Naive thymus-derived CD4-positive, alpha-beta T cell (primary cell): ENCODE measurements around the gene FGF23. TPM values are rescaled to one million over a fixed set of nuclear protein-coding genes. Genes with fewer than 3 reads are reported as not detected.

Source experiments
- ATAC-seq: fragments of 150-1000 bp; cut with Tn5 transposase; 2 replicates; pipeline ENCODE4 v1.10.0; 2021; ENCODE audit warnings: mild to moderate bottlenecking, moderate library complexity
- CTCF ChIA-PET: fragments of 350-600 bp; sonication (Branson Sonifier 250); formaldehyde crosslinking; loops from one replicate; lab custom pipeline; 2021; ENCODE audit warnings: antibody characterized with exemption; lab: Charles Lee
- POLR2A ChIA-PET: fragments of 350-600 bp; sonication (Branson Sonifier 250); formaldehyde crosslinking; loops from one replicate; lab custom pipeline; 2021; ENCODE audit warnings: antibody characterized with exemption, inconsistent platforms; lab: Charles Lee
- DNase-seq, 9 donors: peaks; one replicate each; pipeline versions ENCODE4 v3.0.0 to v3.0.0-alpha.2; 2020 to 2022; ENCODE audit warnings: mixed read lengths in 1 of 9
- H3K27ac ChIP-seq: one replicate; pipeline ENCODE4 v1.7.0; 2013; ENCODE audit warnings: mild to moderate bottlenecking, low read depth, low read length, moderate library complexity
- H3K27me3 ChIP-seq, 2 donors: one replicate each; pipeline ENCODE4 v1.7.0; 2013; ENCODE audit warnings: low read length in 2 of 2, mild to moderate bottlenecking in 2 of 2, moderate library complexity in 2 of 2; ENCODE audit not compliant: control insufficient read depth in 2 of 2, insufficient read depth in 2 of 2
- H3K36me3 ChIP-seq, 3 experiments: 1 replicate in 2 of 3; 2 replicates in 1 of 3; pipeline ENCODE4 v1.7.0; 2013; ENCODE audit warnings: low read length in 3 of 3, mild to moderate bottlenecking in 3 of 3, moderate library complexity in 1 of 3; ENCODE audit not compliant: insufficient read depth in 3 of 3, control insufficient read depth in 2 of 3
- H3K4me1 ChIP-seq, 2 donors: one replicate each; pipeline ENCODE4 v1.7.0; 2013; ENCODE audit warnings: low read length in 2 of 2, mild to moderate bottlenecking in 2 of 2, moderate library complexity in 1 of 2; ENCODE audit not compliant: control insufficient read depth in 2 of 2, insufficient read depth in 2 of 2
- H3K4me3 ChIP-seq: 2 replicates; pipeline ENCODE4 v1.7.0; 2013; ENCODE audit warnings: mild to moderate bottlenecking, low read length
- H3K9me3 ChIP-seq, 3 experiments: 1 replicate in 2 of 3; 2 replicates in 1 of 3; pipeline ENCODE4 v1.7.0; 2013; ENCODE audit warnings: low read length in 3 of 3; ENCODE audit not compliant: control insufficient read depth in 2 of 3
- H3K27ac Mint-ChIP-seq, 9 donors: one replicate each; pipeline ENCODE4 v1.8.0; 2020 to 2022; ENCODE audit warnings: mixed read lengths in 9 of 9, mild to moderate bottlenecking in 8 of 9, moderate library complexity in 5 of 9, inconsistent platforms in 2 of 9
- H3K27me3 Mint-ChIP-seq, 5 donors: one replicate each; pipeline ENCODE4 v1.8.0; 2021 to 2022; ENCODE audit warnings: mixed read lengths in 5 of 5, mild to moderate bottlenecking in 1 of 5
- H3K36me3 Mint-ChIP-seq, 5 donors: one replicate each; pipeline ENCODE4 v1.8.0; 2020 to 2022; ENCODE audit warnings: mixed read lengths in 5 of 5, mild to moderate bottlenecking in 3 of 5, inconsistent platforms in 1 of 5
- H3K4me1 Mint-ChIP-seq, 7 donors: one replicate each; pipeline ENCODE4 v1.8.0; 2020 to 2022; ENCODE audit warnings: mixed read lengths in 7 of 7, mild to moderate bottlenecking in 3 of 7, inconsistent platforms in 1 of 7
- H3K4me3 Mint-ChIP-seq, 10 donors: one replicate each; pipeline ENCODE4 v1.8.0; 2020 to 2022; ENCODE audit warnings: mild to moderate bottlenecking in 10 of 10, mixed read lengths in 10 of 10, moderate library complexity in 6 of 10, inconsistent platforms in 2 of 10
- H3K9me3 Mint-ChIP-seq, 11 donors: one replicate each; pipeline ENCODE4 v1.8.0; 2020 to 2022; ENCODE audit warnings: mixed read lengths in 11 of 11, mild to moderate bottlenecking in 4 of 11, inconsistent platforms in 1 of 11, moderate library complexity in 1 of 11
- intact Hi-C, 2 donors: fragments of 100-400 bp; cut with micrococcal nuclease; formaldehyde crosslinking; loops; one replicate each; pipeline ENCODE4 v1.15.1; 2023
- polyA plus RNA-seq, 2 donors: library from polyadenylated mRNA; unstranded; fragments of 300-500 nt; fragmentation: Illumina TruSeq; gene quantifications; one replicate each; pipeline ENCODE4 v1.2.3, GENCODE V29; 2021
- total RNA-seq, 6 experiments: library from RNA in 5 of 6; stranded (reverse) in 5 of 6; gene quantifications; 1 replicate in 5 of 6; 2 replicates in 1 of 6; pipeline ENCODE4 v1.2.3 and lab custom pipeline; 2021 to 2026

The FGF23 gene
- total and polyA plus RNA-seq, 7 experiments from 2014 or later = not detected

DNA sequence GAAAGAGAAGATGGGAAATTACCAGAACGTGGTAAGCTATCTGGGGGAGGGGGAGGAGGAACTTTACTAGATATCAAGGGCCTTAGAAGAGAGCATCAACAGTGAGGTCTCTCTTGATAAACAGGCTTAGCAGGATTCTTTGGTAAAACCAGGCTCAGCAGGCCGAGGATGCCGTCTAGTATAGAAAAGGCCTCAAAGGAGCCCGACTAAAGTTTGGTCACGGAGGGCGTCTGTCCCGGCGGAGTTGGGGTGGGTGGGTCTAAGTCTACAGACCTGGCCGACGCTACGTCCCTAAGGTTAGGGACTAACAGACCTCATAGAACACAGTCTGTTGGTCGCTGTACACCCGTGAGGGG is 59.0 kb downstream of the FGF23 start:
- Histone ChIP-seq H3K4me3 (peak overlapping the region; percentile 85), H3K9me3 (no peaks in the 10 kb centered on the region), H3K36me3 (peaks cover 0 to 3% (median 0%) of the 10 kb centered on the region in 3 experiments), H3K27me3 (no peaks in the 10 kb centered on the region), H3K27ac (peak overlapping the region; percentile 84), H3K4me1 (peaks cover 14 to 15% of the 10 kb centered on the region in 2 donors)
- POLR2A ChIA-PET = interaction anchor here (1.3 to 1.5 kb wide), 4 partner anchors 9 to 369 kb away, joined by 3 to 4 read pairs (median 3); no protein-coding TSS in a partner anchor
- intact Hi-C loops = loop anchor here (1.0 to 10.0 kb wide), 6 partner anchors 16 to 1506 kb away; partner anchors contain the start of genes CRACR2A (in 1 of the 2), ITFG2 (in 1 of the 2), PARP11 (in 1 of the 2) and RAD51AP1 (in 1 of the 2)
- H3K27me3 Mint-ChIP-seq = no peaks in the 10 kb centered on the region
- peak overlapping the region; percentile 83 to 97 (median 95) for H3K4me3 Mint-ChIP-seq
- peaks cover 0 to 7% (median 0%) of the 10 kb centered on the region in 5 donors for H3K36me3 Mint-ChIP-seq
- peaks cover 21 to 47% (median 43%) of the 10 kb centered on the region in 7 donors for H3K4me1 Mint-ChIP-seq
- DNase-seq = no peak
- peak overlapping the region; percentile 74 to 96 (median 92) for H3K27ac Mint-ChIP-seq
- peak; percentile 30 for ATAC-seq
- CTCF ChIA-PET = interaction anchor here (0.7 to 1.0 kb wide), 2 partner anchors 11 to 29 kb away, joined by 3 read pairs; no protein-coding TSS in a partner anchor
- H3K9me3 Mint-ChIP-seq = no peaks in the 10 kb centered on the region

Other genes starting within 250 kb of the FGF23 start
- 100 to 1,000 TPM in 3 of 5 experiments, 10 to 100 TPM in 2; 95.7 to 659 (median 125) TPM for gene CCND2, start 106.0 kb downstream of the FGF23 start, total RNA-seq
- gene CCND2, start 106.0 kb downstream of the FGF23 start, polyA plus RNA-seq = 10 to 100 TPM; 57.3 to 65.1 TPM
- gene TIGAR, start 58.5 kb downstream of the FGF23 start, total RNA-seq = 10 to 100 TPM in 3 of 5 experiments, 1 to 10 TPM in 2; 7.1 to 15.8 (median 11.1) TPM
- 1 to 10 TPM; 4.4 to 6.6 TPM for gene TIGAR, start 58.5 kb downstream of the FGF23 start, polyA plus RNA-seq
- not detected for gene FGF6, start 66.1 kb upstream of the FGF23 start, total RNA-seq
- not detected for gene FGF6, start 66.1 kb upstream of the FGF23 start, polyA plus RNA-seq
- 10 to 100 TPM in 1 of 5 experiments, 1 to 10 TPM in 3, under 1 TPM in 1; 0.13 to 37.6 (median 1.7) TPM for gene RAD51AP1, start 159.2 kb upstream of the FGF23 start, total RNA-seq
- 1 to 10 TPM in 1 of 2 donors, under 1 TPM in 1; 0.73 to 1.1 TPM for gene RAD51AP1, start 159.2 kb upstream of the FGF23 start, polyA plus RNA-seq
- gene DYRK4, start 182.5 kb upstream of the FGF23 start, total RNA-seq = 10 to 100 TPM in 4 of 5 experiments, 1 to 10 TPM in 1; 9.8 to 25.1 (median 22.0) TPM
- gene DYRK4, start 182.5 kb upstream of the FGF23 start, polyA plus RNA-seq = 10 to 100 TPM; 37.4 to 50.9 TPM